ENCODE measurements around the gene LMAN1L. TPM values are rescaled to one million over a fixed set of nuclear protein-coding genes. Genes with fewer than 3 reads are reported as not detected.

The LMAN1L gene
- total RNA-seq, 1 donor from 2014 or later, result 8.1 TPM

DNA sequence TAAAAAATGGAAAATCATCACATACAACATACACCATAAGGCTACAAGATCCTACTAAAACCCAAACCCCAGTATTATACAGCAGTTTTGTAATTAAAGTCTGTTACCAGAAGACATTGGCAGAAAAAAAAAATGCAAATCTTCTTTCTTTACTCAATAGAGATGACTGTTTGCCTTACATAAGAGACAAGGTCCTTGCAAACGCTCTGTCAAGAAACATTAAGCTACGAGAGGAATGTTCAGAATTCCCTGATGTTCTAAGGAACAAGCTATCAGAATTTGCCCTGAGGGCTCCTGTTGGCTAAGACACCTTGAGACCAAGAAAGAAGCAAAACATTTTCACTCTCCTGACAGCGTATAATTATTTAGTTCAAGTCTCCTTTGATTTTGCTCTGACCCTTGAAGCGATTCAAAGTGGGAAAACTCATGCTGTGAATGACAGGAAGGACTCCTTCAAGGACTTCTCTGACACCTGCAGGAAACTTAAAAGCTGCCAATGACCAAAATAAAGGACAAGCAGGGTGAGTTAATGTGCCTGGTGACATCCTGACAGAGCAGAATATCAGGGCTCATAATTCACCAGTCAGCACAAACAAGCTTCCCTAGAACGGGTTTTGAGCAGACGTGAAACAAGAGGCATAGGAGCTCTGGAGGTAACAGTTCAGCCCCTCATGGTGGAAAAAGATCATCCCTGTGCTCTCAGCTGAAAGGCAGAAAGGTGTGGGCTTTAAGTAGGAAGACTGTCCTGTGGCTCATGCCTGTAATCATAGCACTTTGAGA is 58.0 kb downstream of the LMAN1L start:
- no peak for DNase-seq
- Histone ChIP-seq H3K4me3 (peak overlapping the region; percentile 46), H3K36me3 (no peaks in the 10 kb centered on the region), H3K27ac (replicated peaks) (peak overlapping the region; percentile 97), H3K27me3 (ENCODE audit: low read depth) (no peaks in the 10 kb centered on the region), H3K9me3 (replicated peaks) (no peaks in the 10 kb centered on the region), H3K4me1 (peaks cover 76% of the 10 kb centered on the region)
- TF ChIP-seq, protein P1, sequence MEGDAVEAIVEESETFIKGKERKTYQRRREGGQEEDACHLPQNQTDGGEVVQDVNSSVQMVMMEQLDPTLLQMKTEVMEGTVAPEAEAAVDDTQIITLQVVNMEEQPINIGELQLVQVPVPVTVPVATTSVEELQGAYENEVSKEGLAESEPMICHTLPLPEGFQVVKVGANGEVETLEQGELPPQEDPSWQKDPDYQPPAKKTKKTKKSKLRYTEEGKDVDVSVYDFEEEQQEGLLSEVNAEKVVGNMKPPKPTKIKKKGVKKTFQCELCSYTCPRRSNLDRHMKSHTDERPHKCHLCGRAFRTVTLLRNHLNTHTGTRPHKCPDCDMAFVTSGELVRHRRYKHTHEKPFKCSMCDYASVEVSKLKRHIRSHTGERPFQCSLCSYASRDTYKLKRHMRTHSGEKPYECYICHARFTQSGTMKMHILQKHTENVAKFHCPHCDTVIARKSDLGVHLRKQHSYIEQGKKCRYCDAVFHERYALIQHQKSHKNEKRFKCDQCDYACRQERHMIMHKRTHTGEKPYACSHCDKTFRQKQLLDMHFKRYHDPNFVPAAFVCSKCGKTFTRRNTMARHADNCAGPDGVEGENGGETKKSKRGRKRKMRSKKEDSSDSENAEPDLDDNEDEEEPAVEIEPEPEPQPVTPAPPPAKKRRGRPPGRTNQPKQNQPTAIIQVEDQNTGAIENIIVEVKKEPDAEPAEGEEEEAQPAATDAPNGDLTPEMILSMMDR (IDR thresholded peaks at IDR 0.05; ENCODE audit: borderline replicate concordance), result no peak
- intact Hi-C loops (cut with micrococcal nuclease), result no loop called here

DNA sequence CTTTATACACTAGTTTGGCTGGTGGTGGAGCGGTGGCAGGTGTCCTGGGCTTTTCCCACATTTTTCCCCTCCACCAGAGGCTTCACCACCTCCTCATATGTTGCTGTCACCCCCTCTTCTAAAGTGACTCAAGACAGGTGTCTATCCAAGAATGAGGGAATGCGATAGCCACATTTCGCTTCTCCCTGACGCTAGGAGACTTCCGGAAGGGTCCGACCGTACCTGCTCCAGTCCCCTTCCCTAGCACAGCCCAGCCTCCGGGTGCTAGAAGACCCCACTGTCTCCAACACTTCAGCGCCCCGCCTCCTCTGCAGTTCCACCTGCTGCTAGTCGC is 60.0 kb downstream of the LMAN1L start:
- Histone ChIP-seq H3K9me3 (replicated peaks) (no peaks in the 10 kb centered on the region), H3K27ac (replicated peaks) (peak overlapping the region; percentile 97), H3K4me3 (peak overlapping the region; percentile 89), H3K36me3 (no peaks in the 10 kb centered on the region), H3K27me3 (ENCODE audit: low read depth) (no peaks in the 10 kb centered on the region), H3K4me1 (peaks cover 55% of the 10 kb centered on the region)
- no peak for DNase-seq
- intact Hi-C loops (cut with micrococcal nuclease), result no loop called here
- TF ChIP-seq, protein P1 (IDR thresholded peaks at IDR 0.05; ENCODE audit: borderline replicate concordance), result no peak

DNA sequence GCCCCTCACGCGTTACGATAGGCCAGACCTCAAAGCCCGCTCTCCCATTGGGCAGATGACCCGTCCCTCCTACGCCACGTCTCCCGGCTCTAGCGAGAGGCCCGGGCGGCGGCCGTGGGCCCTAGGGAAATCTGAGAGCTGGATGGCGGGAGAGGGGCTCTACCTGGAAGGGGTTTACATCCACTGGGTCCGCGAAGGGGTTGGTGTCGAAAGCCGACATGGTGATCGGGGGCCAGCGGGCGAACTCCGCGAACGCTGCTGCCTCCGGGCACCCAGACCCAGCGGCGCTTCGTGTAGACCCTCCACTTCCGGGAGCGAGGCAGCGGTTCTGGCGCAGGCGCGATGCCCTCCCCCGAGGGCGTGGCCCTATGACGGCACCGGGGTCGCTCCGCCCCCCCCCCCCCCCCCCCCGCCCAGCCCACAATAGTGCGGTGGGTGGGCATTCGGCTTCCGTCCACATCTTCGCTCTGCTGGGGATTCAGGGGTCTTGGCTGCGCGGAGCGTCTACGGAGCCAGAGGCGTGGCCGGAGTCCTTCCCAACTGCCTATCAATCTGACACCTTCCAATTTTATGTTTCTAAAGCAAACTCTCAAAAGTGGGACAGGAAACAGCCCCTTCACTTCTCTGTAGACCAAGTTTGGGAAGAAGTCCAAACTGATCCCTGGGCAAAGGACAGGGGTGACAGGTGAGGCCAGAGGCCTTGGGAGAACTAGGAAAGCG is 60.6 kb downstream of the LMAN1L start, which contains the start of gene SCAMP2:
SCAMP2 (minus strand) TSS at position 330 of the 720 bp plus-strand sequence; CDS start at position 220, 110 bp downstream.
- Histone ChIP-seq H3K36me3 (no peaks in the 10 kb centered on the region), H3K4me3 (peak within 1 kb of the TSS; percentile 89), H3K9me3 (replicated peaks) (no peaks in the 10 kb centered on the region), H3K27ac (replicated peaks) (peak within 1 kb of the TSS; percentile 97), H3K4me1 (peaks cover 50% of the 10 kb centered on the region), H3K27me3 (ENCODE audit: low read depth) (no peaks in the 10 kb centered on the region)
- TF ChIP-seq, protein P1 (IDR thresholded peaks at IDR 0.05; ENCODE audit: borderline replicate concordance), result no peak
- intact Hi-C loops (cut with micrococcal nuclease), result no loop called here
- peak; percentile 95 for DNase-seq

DNA sequence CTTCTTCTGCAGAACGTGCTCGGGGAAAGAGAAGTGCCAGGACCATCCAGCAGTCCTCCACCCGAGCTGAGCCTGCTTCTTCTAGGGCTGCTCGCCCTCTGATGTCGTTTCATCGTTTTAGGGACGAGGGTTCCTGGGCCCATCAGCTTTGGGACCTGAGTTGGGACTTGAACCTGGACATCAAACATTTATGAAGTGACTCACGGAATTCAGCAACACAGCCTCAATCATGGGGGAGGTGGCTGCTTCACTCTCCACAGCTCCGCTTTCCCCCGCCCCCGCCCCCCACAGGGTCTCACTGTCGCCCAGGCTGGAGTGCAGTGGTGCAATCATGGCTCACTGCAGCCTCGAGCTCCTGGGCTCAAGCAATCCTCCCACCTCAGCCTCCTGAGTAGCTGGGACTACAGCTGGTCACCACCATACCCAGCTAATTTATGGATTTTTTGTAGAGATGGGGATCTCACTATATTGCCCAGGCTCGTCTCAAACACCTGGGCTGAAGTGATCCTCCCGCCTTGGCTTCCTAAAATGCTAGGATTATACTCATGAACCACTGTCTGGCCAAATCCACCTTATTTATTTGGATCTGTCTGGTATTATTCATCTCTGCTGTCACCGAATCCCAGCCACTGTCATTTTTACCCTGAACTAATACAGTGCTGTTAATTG is 61.3 kb downstream of the LMAN1L start:
- no peaks in the 10 kb centered on the region for H3K36me3 ChIP-seq
- peaks cover 43% of the 10 kb centered on the region for H3K4me1 ChIP-seq
- H3K27me3 ChIP-seq (ENCODE audit: low read depth), result no peaks in the 10 kb centered on the region
- TF ChIP-seq, protein P1 (IDR thresholded peaks at IDR 0.05; ENCODE audit: borderline replicate concordance), result no peak
- H3K4me3 ChIP-seq, result peak overlapping the region; percentile 89
- peak overlapping the region; percentile 97 for H3K27ac ChIP-seq (replicated peaks)
- intact Hi-C loops (cut with micrococcal nuclease), result no loop called here
- no peak for DNase-seq
- no peaks in the 10 kb centered on the region for H3K9me3 ChIP-seq (replicated peaks)

Small RNAs within 50 kb of the gene (microRNA-seq; reads per million reads assigned to microRNA genes)
- gene MIR4513 (not detected), gene MIR6882 (1.6 reads per million)

Other genes with a start within 250 kb of the LMAN1L start
- gene CLK3, start 197.0 kb upstream of the LMAN1L start, total RNA-seq, result 53.1 TPM
- gene EDC3, start 116.8 kb upstream of the LMAN1L start, total RNA-seq, result 17.2 TPM
- 0.41 TPM for gene CYP1A1, start 87.3 kb upstream of the LMAN1L start, total RNA-seq
- gene CYP1A2, start 64.0 kb upstream of the LMAN1L start, total RNA-seq, result not detected
- gene CSK, start 30.8 kb upstream of the LMAN1L start, total RNA-seq, result 34.0 TPM
- 1.2 TPM for gene CPLX3, start 13.8 kb downstream of the LMAN1L start, total RNA-seq
- gene ULK3, start 30.3 kb downstream of the LMAN1L start, total RNA-seq, result 34.1 TPM
- 40.7 TPM for gene SCAMP2, start 60.5 kb downstream of the LMAN1L start, total RNA-seq
- gene MPI, start 77.2 kb downstream of the LMAN1L start, total RNA-seq, result 52.3 TPM
- gene FAM219B, start 94.0 kb downstream of the LMAN1L start, total RNA-seq, result 108 TPM
- 1,257 TPM for gene COX5A, start 125.2 kb downstream of the LMAN1L start, total RNA-seq
- gene RPP25, start 143.9 kb downstream of the LMAN1L start, total RNA-seq, result 2.4 TPM
- gene SCAMP5, start 182.7 kb downstream of the LMAN1L start, total RNA-seq, result 3.0 TPM
- 5.0 TPM for gene PPCDC, start 210.8 kb downstream of the LMAN1L start, total RNA-seq